GM10248 (cell line): ENCODE data around the gene SLC20A1.
"Not testable (repeated sequence)": the region's sequence is repeated elsewhere in the genome, so short reads cannot be mapped to it uniquely, and the experiment has no call there.

Experiments
- CTCF ChIA-PET: fragments of 300-600 bp; sonication (Branson Sonifier 250); formaldehyde crosslinking; extraction: SDS; loops from one replicate; lab custom pipeline; 2021; ENCODE audit warnings: antibody characterized with exemption; lab: Yijun Ruan, JAX
- POLR2A ChIA-PET: fragments of 350-650 bp; sonication (Branson Sonifier 250); formaldehyde crosslinking; extraction: SDS; loops from one replicate; lab custom pipeline; 2020; ENCODE audit warnings: antibody characterized with exemption; lab: Yijun Ruan, JAX
- DNase-seq: peaks from one replicate; pipeline ENCODE4 v3.0.0; 2012; ENCODE audit errors: extremely low spot score
- CTCF ChIP-seq: IDR thresholded peaks from 2 replicates; pipeline ENCODE4 v1.5.1; 2012; ENCODE audit warnings: mild to moderate bottlenecking, low read depth; ENCODE audit errors: extremely low read depth, missing control alignments, control extremely low read depth

The SLC20A1 gene

DNA sequence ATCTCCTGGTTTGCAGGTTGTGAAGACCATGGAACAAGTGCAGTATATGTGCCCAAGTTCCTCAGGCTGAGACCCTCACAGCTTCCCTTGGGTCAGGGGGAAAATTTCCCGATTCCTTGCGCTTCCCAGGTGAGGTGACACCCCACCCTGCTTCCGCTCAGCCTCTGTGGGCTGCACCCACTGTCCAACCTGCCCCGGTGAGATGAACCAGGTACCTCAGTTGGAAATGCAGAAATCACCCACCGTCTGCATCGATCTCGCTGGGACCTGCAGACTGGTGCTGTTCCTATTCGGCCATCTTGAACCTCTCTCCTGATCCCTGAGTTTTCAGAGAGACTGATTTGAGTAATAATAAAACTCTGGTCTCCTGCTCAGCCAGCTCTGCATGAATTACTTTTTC lies 30.7 kb upstream of the SLC20A1 start:
- CTCF ChIA-PET, result interaction anchor here (1.0 to 1.6 kb wide), 4 partner anchors 11 to 327 kb away, joined by 3 to 6 read pairs (median 4); no protein-coding TSS in a partner anchor
- TF ChIP-seq CTCF, result no peak
- no peak for DNase-seq
- POLR2A ChIA-PET, result no interaction called here

DNA sequence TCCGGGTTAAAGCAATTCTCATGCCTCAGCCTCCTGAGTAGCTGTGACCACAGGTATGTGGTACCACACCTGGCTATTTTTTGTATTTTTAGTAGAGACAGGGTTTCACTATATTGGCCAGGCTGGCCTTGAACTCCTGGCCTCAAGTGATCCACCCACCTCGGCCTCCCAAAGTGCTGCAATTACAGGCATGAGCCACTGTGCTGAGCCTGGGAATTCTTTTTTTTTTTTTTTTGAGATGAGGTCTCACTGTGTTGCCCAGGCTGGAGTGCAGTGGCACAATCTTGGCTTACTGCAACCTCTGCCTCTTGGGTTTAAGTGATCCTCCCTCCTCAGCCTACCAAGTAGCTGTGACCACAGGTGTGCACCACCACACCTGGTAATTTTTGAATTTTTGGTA lies 29.9 kb upstream of the SLC20A1 start:
- CTCF ChIA-PET, result interaction anchor here (1.0 to 2.4 kb wide), 3 partner anchors 11 to 111 kb away, joined by 3 to 12 read pairs (median 9); no protein-coding TSS in a partner anchor
- POLR2A ChIA-PET, DNase-seq: not testable (repeated sequence)

- ChIA-PET POLR2A (interaction anchor here (0.7 kb wide), 1 partner anchor 27 kb away, joined by 7 read pairs; the partner anchor contains the start of gene SLC20A1), CTCF (interaction anchor here (1.1 kb wide), 1 partner anchor 267 kb away, joined by 3 read pairs; no protein-coding TSS in a partner anchor)
- no peak for TF ChIP-seq CTCF
- DNase-seq, result no peak
Observed at GRCh38 chr2:112618383-112618782, 27.4 kb upstream of the SLC20A1 start.

GRCh38 chr2:112621790-112622527 lies 23.8 kb upstream of the SLC20A1 start:
- no peak for DNase-seq
- no peak for TF ChIP-seq CTCF
- CTCF ChIA-PET, result interaction anchor here (1.1 to 15.2 kb wide), 5 partner anchors 9 to 105 kb away, joined by 3 to 416 read pairs (median 11); partner anchors contain the start of gene NT5DC4
- POLR2A ChIA-PET, result no interaction called here

- TF ChIP-seq CTCF, result no peak
- DNase-seq, result no peak
- POLR2A ChIA-PET, result interaction anchor here (0.7 kb wide), 1 partner anchor 108 kb away, joined by 4 read pairs; no protein-coding TSS in a partner anchor
- CTCF ChIA-PET, result interaction anchor here (1.2 to 15.2 kb wide), 3 partner anchors 12 to 103 kb away, joined by 3 to 416 read pairs (median 42); partner anchors contain the start of gene NT5DC4
Observed at GRCh38 chr2:112622528-112622849, 23.2 kb upstream of the SLC20A1 start.

DNA sequence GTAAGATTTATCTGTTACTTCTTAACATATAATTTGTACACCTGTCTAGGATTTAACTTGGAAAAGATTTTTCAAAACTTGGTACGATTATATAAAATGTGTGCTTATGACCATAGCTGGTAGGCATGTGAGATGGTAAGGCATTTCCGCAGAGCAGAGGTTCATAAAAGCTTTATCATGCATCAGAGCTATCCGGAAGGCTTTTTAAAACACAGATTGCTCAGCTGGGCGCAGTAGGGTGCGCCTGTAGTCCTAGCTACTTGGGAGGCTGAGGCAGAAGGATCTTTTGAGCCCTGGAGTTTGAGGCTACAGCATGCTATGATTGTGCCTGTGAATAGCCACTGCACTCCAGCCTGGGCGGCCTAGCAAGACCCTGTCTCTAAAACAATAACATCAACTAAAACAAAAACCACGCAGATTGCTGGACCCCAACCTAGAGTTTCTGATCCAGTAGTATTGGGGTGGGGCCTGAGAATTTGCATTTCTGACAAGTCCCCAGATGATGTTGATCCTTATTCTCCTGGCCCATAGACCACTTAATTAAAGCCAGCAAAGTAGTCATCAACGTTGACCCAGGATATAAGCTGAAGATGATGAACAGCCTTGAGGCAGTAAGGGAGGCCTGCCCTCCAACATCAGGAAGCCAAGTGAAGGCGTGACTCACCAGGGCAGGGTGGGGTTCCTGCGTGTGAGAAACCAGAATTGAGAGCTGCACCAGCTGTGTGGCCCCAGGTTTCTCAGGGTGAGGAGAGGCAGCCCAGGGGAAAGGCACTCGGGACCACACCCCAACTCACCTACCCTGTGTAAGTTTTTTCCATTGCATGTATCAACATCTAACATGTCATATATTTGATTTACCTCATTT lies 21.6 kb upstream of the SLC20A1 start:
- peak; percentile 62 for DNase-seq
- POLR2A ChIA-PET, result no interaction called here

More for the DNA sequence above, 21.6 kb upstream of the SLC20A1 start:
- TF ChIP-seq CTCF, result no peak
- CTCF ChIA-PET, result interaction anchor here (0.7 to 15.2 kb wide), 13 partner anchors 10 to 318 kb away, joined by 3 to 416 read pairs (median 10); partner anchors contain the start of genes NT5DC4 and SLC20A1
